GM21423 (cell line): ENCODE results near the gene PRKCH.
A peak's percentile ranks its signal among the peaks of the same experiment; 100 is the strongest.
"Not testable (repeated sequence)": the region's sequence is repeated elsewhere in the genome, so short reads cannot be mapped to it uniquely, and the experiment has no call there.

ENCODE experiments used
- ATAC-seq: cut with Tn5 transposase; IDR thresholded peaks from one replicate; pipeline ENCODE4 v1.9.1; 2021; ENCODE audit warnings: mild to moderate bottlenecking, moderate library complexity; ENCODE audit not compliant: unreplicated experiment

Gene PRKCH

GRCh38 chr14:61524936-61525292, 203.5 kb downstream of the PRKCH start:
- no peak for ATAC-seq

- ATAC-seq, result peak; percentile 81
Measured at GRCh38 chr14:61525293-61526011, 204.1 kb downstream of the PRKCH start.

- no peak for ATAC-seq
Measured at GRCh38 chr14:61526405-61527312, 205.3 kb downstream of the PRKCH start.

GRCh38 chr14:61527325-61528100, 206.1 kb downstream of the PRKCH start:
- ATAC-seq, result no peak

GRCh38 chr14:61528591-61529021, 207.2 kb downstream of the PRKCH start:
- no peak for ATAC-seq

- not testable (repeated sequence) for ATAC-seq
Measured at GRCh38 chr14:61529360-61529759, 208.0 kb downstream of the PRKCH start.

GRCh38 chr14:61530296-61530695, 208.9 kb downstream of the PRKCH start:
- no peak for ATAC-seq

- ATAC-seq, result no peak
Measured at GRCh38 chr14:61530896-61531295, 209.5 kb downstream of the PRKCH start.

GRCh38 chr14:61531465-61532122, 210.2 kb downstream of the PRKCH start:
- ATAC-seq, result no peak

- ATAC-seq, result no peak
Measured at GRCh38 chr14:61532123-61532505, 210.7 kb downstream of the PRKCH start.

- no peak for ATAC-seq
Measured at GRCh38 chr14:61532763-61533162, 211.4 kb downstream of the PRKCH start.

GRCh38 chr14:61533513-61534255, 212.3 kb downstream of the PRKCH start:
- ATAC-seq, result no peak

- no peak for ATAC-seq
Measured at GRCh38 chr14:61535032-61535431, 213.7 kb downstream of the PRKCH start.

- no peak for ATAC-seq
Measured at GRCh38 chr14:61535458-61535857, 214.1 kb downstream of the PRKCH start.

GRCh38 chr14:61536661-61537562, 215.5 kb downstream of the PRKCH start:
- no peak for ATAC-seq

- ATAC-seq, result peak; percentile 55
Measured at GRCh38 chr14:61537563-61538463, 216.4 kb downstream of the PRKCH start.

GRCh38 chr14:61538464-61539022, 217.2 kb downstream of the PRKCH start:
- ATAC-seq, result no peak

- no peak for ATAC-seq
Measured at GRCh38 chr14:61539631-61540030, 218.3 kb downstream of the PRKCH start.
